SK-N-SH treated with all-trans-retinoic acid at 6 μM for 48 hours (cell line): Measurements from ENCODE around the gene FLT3LG.

Experiments used
- OSR1 ChIP-seq: fragments of 250-450 bp; sonication (Bioruptor Pico); IDR thresholded peaks from 2 replicates; pipeline ENCODE4 v1.8.0; 2022; ENCODE audit warnings: moderate library complexity, mild to moderate bottlenecking, inconsistent platforms
- TF ChIP-seq, protein P1 (sequence below): fragments of 250-450 bp; sonication (Bioruptor Pico); IDR thresholded peaks from 2 replicates; pipeline ENCODE4 v1.8.0; 2020; ENCODE audit warnings: mild to moderate bottlenecking, moderate library complexity, borderline replicate concordance

DNA sequence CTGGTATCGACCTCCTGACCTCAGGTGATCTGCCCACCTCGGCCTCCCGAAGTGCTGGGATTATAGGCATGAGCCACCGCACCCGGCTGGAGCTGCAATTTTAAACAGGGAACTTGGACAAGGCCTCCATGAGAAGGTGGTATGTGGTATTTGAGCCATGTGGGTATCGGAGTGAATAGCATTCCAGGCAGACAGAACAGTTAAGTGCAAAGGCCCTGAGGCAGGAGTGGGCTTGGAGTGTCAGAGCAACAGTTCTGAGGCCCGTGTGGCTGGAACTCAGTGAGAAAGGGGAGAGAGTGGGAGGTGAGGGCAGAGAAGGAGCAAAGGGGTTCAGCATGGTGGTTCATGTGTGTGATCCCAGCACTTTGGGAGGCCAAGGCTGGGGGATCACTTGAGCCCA is 56.7 kb downstream of the FLT3LG start:
- TF ChIP-seq, protein P1, sequence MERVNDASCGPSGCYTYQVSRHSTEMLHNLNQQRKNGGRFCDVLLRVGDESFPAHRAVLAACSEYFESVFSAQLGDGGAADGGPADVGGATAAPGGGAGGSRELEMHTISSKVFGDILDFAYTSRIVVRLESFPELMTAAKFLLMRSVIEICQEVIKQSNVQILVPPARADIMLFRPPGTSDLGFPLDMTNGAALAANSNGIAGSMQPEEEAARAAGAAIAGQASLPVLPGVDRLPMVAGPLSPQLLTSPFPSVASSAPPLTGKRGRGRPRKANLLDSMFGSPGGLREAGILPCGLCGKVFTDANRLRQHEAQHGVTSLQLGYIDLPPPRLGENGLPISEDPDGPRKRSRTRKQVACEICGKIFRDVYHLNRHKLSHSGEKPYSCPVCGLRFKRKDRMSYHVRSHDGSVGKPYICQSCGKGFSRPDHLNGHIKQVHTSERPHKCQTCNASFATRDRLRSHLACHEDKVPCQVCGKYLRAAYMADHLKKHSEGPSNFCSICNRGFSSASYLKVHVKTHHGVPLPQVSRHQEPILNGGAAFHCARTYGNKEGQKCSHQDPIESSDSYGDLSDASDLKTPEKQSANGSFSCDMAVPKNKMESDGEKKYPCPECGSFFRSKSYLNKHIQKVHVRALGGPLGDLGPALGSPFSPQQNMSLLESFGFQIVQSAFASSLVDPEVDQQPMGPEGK (CRISPR knock-in tag) = no peak
- TF ChIP-seq OSR1 (CRISPR knock-in tag) = no peak
